Activated gamma-delta T cell treated with Interleukin-2 at 50 U/mL for 16 hours (primary cell): Measurements from ENCODE around the gene TTLL11.
"Not testable (repeated sequence)": the region's sequence is repeated elsewhere in the genome, so short reads cannot be mapped to it uniquely, and the experiment has no call there.

Source experiments
- DNase-seq: peaks from one replicate; pipeline ENCODE4 v3.0.0-alpha.2; 2020

The TTLL11 gene

GRCh38 chr9:121996783-121997182 is 96.3 kb downstream of the TTLL11 start:
- DNase-seq = no peak

- DNase-seq = no peak
Observed at GRCh38 chr9:121995997-121996396, 97.1 kb downstream of the TTLL11 start.

- DNase-seq = peak; percentile 37
Observed at GRCh38 chr9:121992571-121993212, 100.4 kb downstream of the TTLL11 start.

- DNase-seq = no peak
Observed at GRCh38 chr9:121991307-121991661, 101.8 kb downstream of the TTLL11 start.

- DNase-seq = no peak
Observed at GRCh38 chr9:121990600-121991306, 102.4 kb downstream of the TTLL11 start.

- no peak for DNase-seq
Observed at GRCh38 chr9:121989010-121989409, 104.1 kb downstream of the TTLL11 start.

- DNase-seq = no peak
Observed at GRCh38 chr9:121987314-121987713, 105.8 kb downstream of the TTLL11 start.

- DNase-seq = no peak
Observed at GRCh38 chr9:121985792-121986494, 107.2 kb downstream of the TTLL11 start.

- no peak for DNase-seq
Observed at GRCh38 chr9:121984726-121985402, 108.2 kb downstream of the TTLL11 start.

- no peak for DNase-seq
Observed at GRCh38 chr9:121983736-121984135, 109.4 kb downstream of the TTLL11 start.

GRCh38 chr9:121981118-121981883 is 111.8 kb downstream of the TTLL11 start:
- DNase-seq = no peak

GRCh38 chr9:121980665-121981064 is 112.4 kb downstream of the TTLL11 start:
- not testable (repeated sequence) for DNase-seq

- DNase-seq = no peak
Observed at GRCh38 chr9:121979736-121980135, 113.4 kb downstream of the TTLL11 start.

- DNase-seq = no peak
Observed at GRCh38 chr9:121976751-121977150, 116.4 kb downstream of the TTLL11 start.

GRCh38 chr9:121975801-121976277 is 117.3 kb downstream of the TTLL11 start:
- no peak for DNase-seq

- no peak for DNase-seq
Observed at GRCh38 chr9:121974421-121974820, 118.7 kb downstream of the TTLL11 start.

GRCh38 chr9:121972501-121972981 is 120.6 kb downstream of the TTLL11 start:
- DNase-seq = no peak

- no peak for DNase-seq
Observed at GRCh38 chr9:121968056-121968455, 125.1 kb downstream of the TTLL11 start.

- no peak for DNase-seq
Observed at GRCh38 chr9:121966706-121967105, 126.4 kb downstream of the TTLL11 start.

- DNase-seq = no peak
Observed at GRCh38 chr9:121963528-121963995, 129.5 kb downstream of the TTLL11 start.

- no peak for DNase-seq
Observed at GRCh38 chr9:121962421-121962820, 130.7 kb downstream of the TTLL11 start.

- DNase-seq = no peak
Observed at GRCh38 chr9:121960665-121961064, 132.4 kb downstream of the TTLL11 start.
